MM.1S (cell line): Measurements from ENCODE around the gene FEZF1.
A peak's percentile ranks its signal among the peaks of the same experiment; 100 is the strongest.

ENCODE experiments used
- DNase-seq: peaks from one replicate; pipeline ENCODE4 v3.0.0-alpha.2; 2015
- H2AFZ ChIP-seq: fragments of 300-600 bp; sonication (generic); 2 replicates; pipeline ENCODE4 v1.6.0; 2016; ENCODE audit warnings: antibody characterized with exemption, low read length
- H3F3A ChIP-seq: fragments of 300-600 bp; sonication (generic); 2 replicates; pipeline ENCODE4 v1.6.1; 2016; ENCODE audit warnings: mild to moderate bottlenecking, antibody characterized with exemption, low read length, moderate library complexity, mixed read lengths; ENCODE audit not compliant: insufficient read depth
- H3K27ac ChIP-seq: fragments of 300-600 bp; sonication (generic); 2 replicates; pipeline ENCODE4 v1.5.1; 2016; ENCODE audit warnings: mild to moderate bottlenecking, low read length
- H3K27me3 ChIP-seq: fragments of 300-600 bp; sonication (generic); replicated peaks from 2 replicates; pipeline ENCODE4 v1.6.0; 2016; ENCODE audit warnings: low read length; ENCODE audit not compliant: insufficient read depth
- H3K36me3 ChIP-seq: fragments of 300-600 bp; sonication (generic); replicated peaks from 2 replicates; pipeline ENCODE4 v1.6.1; 2016; ENCODE audit warnings: mild to moderate bottlenecking, low read length, mixed read lengths; ENCODE audit not compliant: insufficient read depth
- H3K4me1 ChIP-seq: fragments of 300-600 bp; sonication (generic); 2 replicates; pipeline ENCODE4 v1.6.1; 2016; ENCODE audit warnings: low read length, mixed read lengths
- H3K4me2 ChIP-seq: fragments of 300-600 bp; sonication (generic); 2 replicates; pipeline ENCODE4 v1.6.0; 2016; ENCODE audit warnings: low read depth, low read length
- H3K4me3 ChIP-seq: fragments of 300-600 bp; sonication (generic); 2 replicates; pipeline ENCODE4 v1.5.1; 2016; ENCODE audit warnings: low read length, mixed read lengths
- H3K79me2 ChIP-seq: fragments of 300-600 bp; sonication (generic); 2 replicates; pipeline ENCODE4 v1.6.1; 2016; ENCODE audit warnings: mixed run types, low read length, mixed read lengths
- H3K9ac ChIP-seq: fragments of 300-600 bp; sonication (generic); 2 replicates; pipeline ENCODE4 v1.6.1; 2016; ENCODE audit warnings: low read length, mixed read lengths
- H3K9me2 ChIP-seq: fragments of 300-600 bp; sonication (generic); replicated peaks from 2 replicates; pipeline ENCODE4 v1.6.1; 2016; ENCODE audit warnings: mild to moderate bottlenecking, low read length, mixed read lengths; ENCODE audit not compliant: insufficient read depth
- H3K9me3 ChIP-seq: fragments of 300-600 bp; sonication (generic); replicated peaks from 2 replicates; pipeline ENCODE4 v1.6.1; 2016; ENCODE audit warnings: mild to moderate bottlenecking, low read length, mixed read lengths; ENCODE audit not compliant: insufficient read depth
- H4K20me1 ChIP-seq: fragments of 300-600 bp; sonication (generic); 2 replicates; pipeline ENCODE4 v1.6.1; 2016; ENCODE audit warnings: mild to moderate bottlenecking, low read length, moderate library complexity, mixed read lengths; ENCODE audit not compliant: insufficient read depth
- CTCF ChIP-seq: fragments of 300-600 bp; sonication (generic); IDR thresholded peaks from 2 replicates; pipeline ENCODE4 v1.5.1; 2016; ENCODE audit warnings: antibody characterized with exemption, low read length, mixed read lengths
- EZH2 ChIP-seq: fragments of 300-600 bp; sonication (generic); optimal IDR thresholded peaks from 2 replicates; pipeline ENCODE3; 2017; ENCODE audit warnings: low read depth, mild to moderate bottlenecking, antibody characterized with exemption, low read length, mixed read lengths
- EZH2phosphoT487 ChIP-seq: fragments of 300-600 bp; sonication (generic); IDR thresholded peaks from 2 replicates; pipeline ENCODE4 v1.6.1; 2018; ENCODE audit warnings: antibody characterized with exemption, low read length

Gene FEZF1

GRCh38 chr7:122311050-122311700, 6.6 kb upstream of the FEZF1 start:
- Histone ChIP-seq H3K36me3 (no peaks in the 10 kb centered on the region; the same call in 1 of the 2 replicates), H3K4me2 (peak overlapping the region; percentile 63), H3K4me1 (peaks cover 6% of the 10 kb centered on the region), H3K27ac (peak overlapping the region; percentile 90), H3K27me3 (no peaks in the 10 kb centered on the region), H3K9ac (peak overlapping the region; percentile 87; the same call in 1 of the 2 replicates), H3K9me3 (no peaks in the 10 kb centered on the region), H3K4me3 (peak overlapping the region; percentile 74), H2AFZ (peak overlapping the region; percentile 66), H3F3A (peaks cover 31% of the 10 kb centered on the region), H4K20me1 (no peaks in the 10 kb centered on the region), H3K79me2 (peaks cover 64% of the 10 kb centered on the region), H3K9me2 (no peaks in the 10 kb centered on the region)
- no peak for DNase-seq
- TF ChIP-seq EZH2phosphoT487 = no peak
- no peak for TF ChIP-seq CTCF
- no peak for TF ChIP-seq EZH2

GRCh38 chr7:122310119-122311021, 5.8 kb upstream of the FEZF1 start:
- TF ChIP-seq CTCF (0 out of 2 replicates have a peak, but pooled peaks have one; percentile 16), EZH2 (no peak)
- Histone ChIP-seq H3K9me2 (no peaks in the 10 kb centered on the region), H3K36me3 (no peaks in the 10 kb centered on the region; the same call in 1 of the 2 replicates), H3K4me3 (peak overlapping the region; percentile 74), H2AFZ (peak overlapping the region; percentile 66), H4K20me1 (no peaks in the 10 kb centered on the region), H3K9ac (peak overlapping the region; percentile 87), H3F3A (peaks cover 31% of the 10 kb centered on the region), H3K27me3 (no peaks in the 10 kb centered on the region), H3K4me2 (peak overlapping the region; percentile 63), H3K79me2 (peaks cover 72% of the 10 kb centered on the region), H3K4me1 (peaks cover 6% of the 10 kb centered on the region), H3K27ac (peak overlapping the region; percentile 90), H3K9me3 (no peaks in the 10 kb centered on the region)
- peak; percentile 89 for DNase-seq

- Histone ChIP-seq H2AFZ (peak overlapping the region; percentile 66), H4K20me1 (no peaks in the 10 kb centered on the region), H3K4me2 (peak overlapping the region; percentile 63), H3K9me2 (no peaks in the 10 kb centered on the region), H3K36me3 (no peaks in the 10 kb centered on the region; the same call in 1 of the 2 replicates), H3K4me1 (peaks cover 6% of the 10 kb centered on the region), H3K79me2 (peaks cover 77% of the 10 kb centered on the region), H3F3A (peaks cover 31% of the 10 kb centered on the region), H3K27me3 (no peaks in the 10 kb centered on the region), H3K9ac (peak overlapping the region; percentile 87), H3K27ac (peak overlapping the region; percentile 90; the same call in 1 of the 2 replicates), H3K9me3 (no peaks in the 10 kb centered on the region), H3K4me3 (peak overlapping the region; percentile 74)
- peak; percentile 46 for DNase-seq
- TF ChIP-seq EZH2 = no peak
Observed at GRCh38 chr7:122309421-122309820, 4.9 kb upstream of the FEZF1 start.
